ENCODE measurements around the gene NUAK1.

DNA sequence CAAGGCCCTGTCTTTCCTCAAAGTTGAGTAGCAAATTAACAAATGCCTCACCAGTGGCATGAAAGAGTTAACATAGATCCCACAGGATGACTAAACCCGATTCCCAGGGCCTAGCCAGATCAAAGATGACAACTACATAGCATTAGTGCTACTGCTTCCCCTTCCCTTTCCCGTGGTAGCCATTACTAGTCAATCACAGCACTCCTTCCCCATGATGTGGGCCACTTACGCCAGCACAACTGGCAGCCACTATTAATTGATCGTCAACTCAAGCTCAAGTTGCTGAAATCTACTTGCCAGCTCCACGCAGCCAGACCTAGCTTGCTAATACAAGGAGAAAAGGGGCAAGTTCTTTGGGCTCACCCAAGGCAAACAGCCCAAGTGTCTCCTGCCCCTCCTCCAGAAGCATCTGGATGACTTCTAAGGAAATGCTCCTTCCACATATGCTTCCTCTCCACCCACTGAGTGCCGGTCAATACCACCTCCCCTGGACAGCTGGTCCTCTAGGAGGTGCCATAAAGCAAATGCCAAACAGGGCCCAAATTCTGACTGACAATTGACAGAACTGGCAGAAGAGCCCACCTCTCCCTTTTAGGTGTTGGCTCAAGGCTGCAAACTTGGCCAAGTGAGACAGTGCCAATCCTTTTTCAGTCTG lies 72.6 kb downstream of the NUAK1 start:
- TF ChIP-seq, protein P1, sequence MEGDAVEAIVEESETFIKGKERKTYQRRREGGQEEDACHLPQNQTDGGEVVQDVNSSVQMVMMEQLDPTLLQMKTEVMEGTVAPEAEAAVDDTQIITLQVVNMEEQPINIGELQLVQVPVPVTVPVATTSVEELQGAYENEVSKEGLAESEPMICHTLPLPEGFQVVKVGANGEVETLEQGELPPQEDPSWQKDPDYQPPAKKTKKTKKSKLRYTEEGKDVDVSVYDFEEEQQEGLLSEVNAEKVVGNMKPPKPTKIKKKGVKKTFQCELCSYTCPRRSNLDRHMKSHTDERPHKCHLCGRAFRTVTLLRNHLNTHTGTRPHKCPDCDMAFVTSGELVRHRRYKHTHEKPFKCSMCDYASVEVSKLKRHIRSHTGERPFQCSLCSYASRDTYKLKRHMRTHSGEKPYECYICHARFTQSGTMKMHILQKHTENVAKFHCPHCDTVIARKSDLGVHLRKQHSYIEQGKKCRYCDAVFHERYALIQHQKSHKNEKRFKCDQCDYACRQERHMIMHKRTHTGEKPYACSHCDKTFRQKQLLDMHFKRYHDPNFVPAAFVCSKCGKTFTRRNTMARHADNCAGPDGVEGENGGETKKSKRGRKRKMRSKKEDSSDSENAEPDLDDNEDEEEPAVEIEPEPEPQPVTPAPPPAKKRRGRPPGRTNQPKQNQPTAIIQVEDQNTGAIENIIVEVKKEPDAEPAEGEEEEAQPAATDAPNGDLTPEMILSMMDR (IDR thresholded peaks at IDR 0.05), result no peak
- no peak for TF ChIP-seq POLR2A (IDR thresholded peaks at IDR 0.05)
- no peak for TF ChIP-seq POLR2AphosphoS5 (IDR thresholded peaks at IDR 0.05)
- TF ChIP-seq EP300 (IDR thresholded peaks at IDR 0.05; ENCODE audit: low read depth), result no peak
